ENCODE measurements around the gene FTSJ1. TPM values are rescaled to one million over a fixed set of nuclear protein-coding genes. Genes with fewer than 3 reads are reported as not detected.

Gene FTSJ1
- total RNA-seq, 2 donors from 2014 or later: 36.6 to 43.3 TPM

DNA sequence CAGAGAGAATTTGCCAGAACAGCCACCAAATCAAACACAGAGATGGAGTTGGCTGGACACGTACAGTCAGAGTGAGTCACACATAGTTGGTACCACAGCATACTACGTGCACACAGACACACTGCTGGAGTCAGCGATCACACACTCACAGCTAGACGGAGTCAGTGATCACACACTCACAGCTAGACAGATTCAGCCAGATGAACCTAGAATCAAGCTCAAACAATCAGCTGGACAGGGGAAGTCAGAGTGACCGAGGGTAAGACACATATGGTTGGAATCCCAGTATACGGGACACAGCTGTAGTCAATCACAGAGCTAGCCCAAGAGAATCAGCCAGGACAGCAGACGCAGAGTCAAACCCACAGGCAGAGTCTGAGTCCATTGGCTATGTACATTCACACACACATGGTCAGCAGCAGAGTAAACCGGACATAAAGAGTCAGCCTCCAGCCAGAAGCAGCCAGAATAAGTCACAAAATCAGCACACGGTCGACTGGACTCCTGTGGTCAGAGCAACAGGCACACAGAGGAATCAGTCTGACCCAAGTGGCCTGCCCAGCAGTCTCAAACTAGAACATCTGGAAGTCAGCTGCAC lies 10.6 kb upstream of the FTSJ1 start:
- TF ChIP-seq CTCF (IDR thresholded peaks at IDR 0.05): no peak
- Histone ChIP-seq H3K4me3 (no peak overlapping the region), H3K36me3 (no peaks in the 10 kb centered on the region), H3K27ac (peak overlapping the region in 1 of 2 donors; percentile 9), H3K4me1 (peaks cover 0 to 5% of the 10 kb centered on the region in 2 donors), H3K27me3 (no peaks in the 10 kb centered on the region), H3K9me3 (no peaks in the 10 kb centered on the region)
- DNase-seq (ENCODE audit: low spot score): no peak

DNA sequence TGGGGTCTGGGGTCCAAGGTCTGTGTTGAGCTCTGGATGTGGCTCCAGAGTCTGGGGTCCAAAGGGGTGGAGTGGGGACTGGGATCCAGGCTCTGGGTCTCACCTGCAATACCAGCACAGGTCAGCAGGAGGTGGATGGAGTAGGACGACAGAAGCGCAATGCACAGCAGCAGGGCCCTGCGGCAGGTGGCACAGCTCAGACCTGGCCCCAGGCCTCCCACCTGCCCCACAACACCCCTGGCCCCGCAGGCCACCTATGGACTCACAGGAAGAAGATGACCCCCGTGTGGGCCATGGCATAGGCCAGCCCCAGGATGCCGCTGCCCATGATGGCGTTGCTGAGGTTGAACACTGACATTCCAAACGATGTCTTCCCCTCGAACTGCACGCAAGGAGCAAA lies 9.3 kb upstream of the FTSJ1 start:
- H3K27ac ChIP-seq: no peak overlapping the region
- H3K9me3 ChIP-seq: no peaks in the 10 kb centered on the region
- TF ChIP-seq CTCF (IDR thresholded peaks at IDR 0.05): no peak
- H3K4me1 ChIP-seq: peaks cover 0 to 5% of the 10 kb centered on the region in 2 donors
- H3K27me3 ChIP-seq: no peaks in the 10 kb centered on the region
- no peak overlapping the region for H3K4me3 ChIP-seq
- no peaks in the 10 kb centered on the region for H3K36me3 ChIP-seq
- no peak for DNase-seq (ENCODE audit: low spot score)

DNA sequence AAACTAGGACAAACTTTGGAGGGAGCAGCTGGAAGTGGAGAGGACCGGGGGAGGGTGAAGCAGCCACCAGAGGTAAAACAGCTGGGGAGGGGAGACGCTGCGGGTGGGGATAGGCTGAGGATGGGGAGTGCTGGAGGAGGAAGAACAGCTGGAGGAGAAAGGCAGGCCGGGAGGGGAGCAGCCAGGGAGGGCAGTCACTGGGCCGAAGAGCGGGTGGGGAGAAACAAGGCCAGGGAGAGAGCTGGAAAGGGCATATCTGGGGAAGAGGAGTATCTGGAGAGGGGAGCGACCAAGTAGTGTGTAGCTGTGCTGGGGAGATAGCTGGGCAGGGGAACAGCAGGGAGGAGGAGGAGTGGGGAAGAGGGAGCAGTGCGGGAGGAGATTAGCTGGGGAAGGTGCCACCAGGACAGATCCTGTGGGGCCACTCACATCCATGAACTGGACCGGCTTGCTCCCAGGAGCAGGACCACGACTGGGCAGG lies 8.7 kb upstream of the FTSJ1 start:
- no peak for TF ChIP-seq CTCF (IDR thresholded peaks at IDR 0.05)
- Histone ChIP-seq H3K4me1 (peaks cover 0 to 5% of the 10 kb centered on the region in 2 donors), H3K27me3 (no peaks in the 10 kb centered on the region), H3K4me3 (peak overlapping the region in 1 of 2 donors; percentile 33), H3K9me3 (no peaks in the 10 kb centered on the region), H3K36me3 (no peaks in the 10 kb centered on the region), H3K27ac (no peak overlapping the region)
- no peak for DNase-seq (ENCODE audit: low spot score)

- peak overlapping the region; percentile 6 to 33 for H3K4me3 ChIP-seq
- TF ChIP-seq CTCF (IDR thresholded peaks at IDR 0.05): no peak
Measured at GRCh38 chrX:48468247-48468671, 7.7 kb upstream of the FTSJ1 start.

GRCh38 chrX:48468693-48469691 lies 7.0 kb upstream of the FTSJ1 start:
- peak overlapping the region; percentile 11 to 33 for H3K4me3 ChIP-seq

More at GRCh38 chrX:48468247-48468671, 7.7 kb upstream of the FTSJ1 start:
- H3K27ac ChIP-seq: no peak overlapping the region
- H3K4me1 ChIP-seq: peaks cover 0 to 5% of the 10 kb centered on the region in 2 donors
- no peaks in the 10 kb centered on the region for H3K27me3 ChIP-seq
- no peaks in the 10 kb centered on the region for H3K36me3 ChIP-seq
- H3K9me3 ChIP-seq: no peaks in the 10 kb centered on the region
- no peak for DNase-seq (ENCODE audit: low spot score)

More at GRCh38 chrX:48468693-48469691, 7.0 kb upstream of the FTSJ1 start:
- DNase-seq (ENCODE audit: low spot score): no peak
- Histone ChIP-seq H3K9me3 (no peaks in the 10 kb centered on the region), H3K27me3 (no peaks in the 10 kb centered on the region), H3K27ac (no peak overlapping the region), H3K36me3 (no peaks in the 10 kb centered on the region), H3K4me1 (peaks cover 0 to 5% of the 10 kb centered on the region in 2 donors)
- peak in 1 of 2 donors; percentile 13 for TF ChIP-seq CTCF (IDR thresholded peaks at IDR 0.05)
